Stomach (tissue), 9 donors: ENCODE measurements around the gene RPRD2. TPM values are rescaled to one million over a fixed set of nuclear protein-coding genes. Genes with fewer than 3 reads are reported as not detected.

Experiments
- DNase-seq, 2 donors: peaks; one replicate each; pipeline versions ENCODE4 v3.0.0 to v3.0.0-alpha.2; 2013 to 2019
- H3K27ac ChIP-seq, 5 donors: fragments of 200-600 bp in 4 of 5; sonication (generic) in 4 of 5; one replicate each; pipeline ENCODE4 v1.5.1; 2013 to 2019; ENCODE audit warnings: mild to moderate bottlenecking in 1 of 5, moderate library complexity in 1 of 5
- H3K27me3 ChIP-seq, 3 donors: fragments of 200-600 bp; sonication (generic); one replicate each; pipeline ENCODE4 v1.5.1; 2017 to 2019; ENCODE audit warnings: mixed run types in 1 of 3
- H3K36me3 ChIP-seq, 4 donors: fragments of 200-600 bp; sonication (generic); 1 replicate in 3 of 4; 2 replicates in 1 of 4; pipeline ENCODE4 v1.5.1; 2016 to 2019
- H3K4me1 ChIP-seq, 4 donors: fragments of 200-600 bp; sonication (generic); one replicate each; pipeline ENCODE4 v1.5.1; 2016 to 2019
- H3K4me3 ChIP-seq, 4 donors: fragments of 200-600 bp; sonication (generic) in 3 of 4; one replicate each; pipeline ENCODE4 v1.5.1; 2016 to 2019; ENCODE audit warnings: mild to moderate bottlenecking in 1 of 4
- H3K9me3 ChIP-seq, 4 donors: fragments of 200-600 bp; sonication (generic); one replicate each; pipeline ENCODE4 v1.5.1; 2016 to 2019
- EP300 ChIP-seq: sonication (generic); formaldehyde crosslinking; IDR thresholded peaks from one replicate; pipeline ENCODE4 v1.6.1; 2017; ENCODE audit warnings: antibody characterized with exemption
- POLR2A ChIP-seq, 4 donors: fragments of 450-650 bp; IDR thresholded peaks; one replicate each; pipeline ENCODE4 v1.6.1; 2016; ENCODE audit warnings: antibody characterized with exemption in 4 of 4, control low read depth in 2 of 4, mild to moderate bottlenecking in 1 of 4, moderate library complexity in 1 of 4
- POLR2AphosphoS5 ChIP-seq, 3 donors: sonication (generic); formaldehyde crosslinking; IDR thresholded peaks; one replicate each; pipeline ENCODE4 v1.6.1; 2016; ENCODE audit warnings: antibody characterized with exemption in 3 of 3
- WGBS, 5 donors: extraction: QIAGEN DNeasy Blood & Tissue Kit in 3 of 5; methylation state at CpG; one replicate each; pipeline versions ENCODE4 v1.1.5 to v1.1.7; 2013 to 2018; 5-methylcytosine and 5-hydroxymethylcytosine counted together
- intact Hi-C: fragments of 100-400 bp; cut with DNase I; formaldehyde crosslinking; loops from one replicate; pipeline ENCODE4 v1.15.1; 2023; ENCODE audit warnings: low total_unique reads
- polyA plus RNA-seq, 3 donors: library from polyadenylated mRNA; stranded (reverse); fragments of 200-250 nt; gene quantifications; one replicate each; pipeline ENCODE4 v1.2.3, GENCODE V29; 2013
- total RNA-seq, 5 donors: library from RNA; depleted of rRNA; stranded (reverse); fragments of >200 nt; gene quantifications; one replicate each; pipeline versions ENCODE4 v1.1.0 to v1.2.3, GENCODE V29; 2014 to 2016
- TF ChIP-seq, protein P1 (sequence below), 7 experiments: fragments of 450-650 bp in 4 of 7; fragments of 200-600 bp in 3 of 7; sonication (generic) in 3 of 7; IDR thresholded peaks; one replicate each; pipeline ENCODE4 v1.5.1; 2016 to 2019; ENCODE audit warnings: antibody characterized with exemption in 7 of 7, control low read depth in 2 of 7, mild to moderate bottlenecking in 1 of 7
- donor health status: healthy with polysubstance abuse.
- donor health status: Bipolar disorder and iron deficiency.
- donor health status: healthy.

The RPRD2 gene
- total and polyA plus RNA-seq, 8 donors: 4.5 to 41.4 (median 12.3) TPM

DNA sequence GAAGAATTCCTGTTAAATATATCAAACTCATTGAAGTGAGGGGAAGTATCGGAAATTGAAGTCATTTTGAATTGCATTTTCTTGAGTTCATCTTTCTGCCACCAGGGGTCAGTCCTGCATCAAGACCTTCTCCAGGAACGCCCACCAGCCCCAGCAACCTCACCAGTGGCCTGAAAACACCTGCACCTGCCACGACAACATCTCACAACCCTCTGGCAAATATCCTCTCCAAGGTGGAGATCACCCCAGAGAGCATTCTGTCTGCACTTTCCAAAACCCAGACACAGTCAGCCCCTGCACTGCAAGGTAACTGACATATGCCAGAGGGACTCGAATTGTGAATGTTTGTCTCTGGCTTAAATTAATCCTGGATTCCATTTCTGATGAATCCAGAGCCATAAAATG lies 100.5 kb downstream of the RPRD2 start:
- DNase-seq: peak; percentile 63 to 86
- Histone ChIP-seq H3K36me3 (peaks cover 45 to 87% (median 78%) of the 10 kb centered on the region in 4 donors), H3K27me3 (no peaks in the 10 kb centered on the region), H3K4me3 (no peak overlapping the region), H3K4me1 (peaks cover 0 to 5% (median 2%) of the 10 kb centered on the region in 4 donors), H3K27ac (no peak overlapping the region), H3K9me3 (no peaks in the 10 kb centered on the region)
- WGBS, 5 donors: 32 to 39% (median 37%) methylated on average over 4 of the region's 4 CpGs
- intact Hi-C loops: loop anchor here (5.0 kb wide), 1 partner anchor 68 kb away; no protein-coding TSS in a partner anchor
- TF ChIP-seq EP300: no peak
- peak in 1 of 3 donors; percentile 21 for TF ChIP-seq POLR2AphosphoS5 (IDR thresholded peaks at IDR 0.05)
- TF ChIP-seq, protein P1, sequence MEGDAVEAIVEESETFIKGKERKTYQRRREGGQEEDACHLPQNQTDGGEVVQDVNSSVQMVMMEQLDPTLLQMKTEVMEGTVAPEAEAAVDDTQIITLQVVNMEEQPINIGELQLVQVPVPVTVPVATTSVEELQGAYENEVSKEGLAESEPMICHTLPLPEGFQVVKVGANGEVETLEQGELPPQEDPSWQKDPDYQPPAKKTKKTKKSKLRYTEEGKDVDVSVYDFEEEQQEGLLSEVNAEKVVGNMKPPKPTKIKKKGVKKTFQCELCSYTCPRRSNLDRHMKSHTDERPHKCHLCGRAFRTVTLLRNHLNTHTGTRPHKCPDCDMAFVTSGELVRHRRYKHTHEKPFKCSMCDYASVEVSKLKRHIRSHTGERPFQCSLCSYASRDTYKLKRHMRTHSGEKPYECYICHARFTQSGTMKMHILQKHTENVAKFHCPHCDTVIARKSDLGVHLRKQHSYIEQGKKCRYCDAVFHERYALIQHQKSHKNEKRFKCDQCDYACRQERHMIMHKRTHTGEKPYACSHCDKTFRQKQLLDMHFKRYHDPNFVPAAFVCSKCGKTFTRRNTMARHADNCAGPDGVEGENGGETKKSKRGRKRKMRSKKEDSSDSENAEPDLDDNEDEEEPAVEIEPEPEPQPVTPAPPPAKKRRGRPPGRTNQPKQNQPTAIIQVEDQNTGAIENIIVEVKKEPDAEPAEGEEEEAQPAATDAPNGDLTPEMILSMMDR (IDR thresholded peaks at IDR 0.05): peak in 5 of 7 experiments; percentile 43 to 84 (median 69)

GRCh38 chr1:150466964-150467363 lies 103.0 kb downstream of the RPRD2 start:
- no peak for DNase-seq
- Histone ChIP-seq H3K27ac (no peak overlapping the region), H3K36me3 (peaks cover 56 to 84% (median 74%) of the 10 kb centered on the region in 4 donors), H3K27me3 (no peaks in the 10 kb centered on the region), H3K9me3 (no peaks in the 10 kb centered on the region), H3K4me3 (no peak overlapping the region), H3K4me1 (peaks cover 0 to 19% (median 4%) of the 10 kb centered on the region in 4 donors)
- TF ChIP-seq, protein P1 (IDR thresholded peaks at IDR 0.05): no peak
- TF ChIP-seq POLR2AphosphoS5 (IDR thresholded peaks at IDR 0.05): no peak
- no peak for TF ChIP-seq POLR2A (IDR thresholded peaks at IDR 0.05)
- TF ChIP-seq EP300: no peak
- intact Hi-C loops: no loop called here

GRCh38 chr1:150469291-150469690 lies 105.3 kb downstream of the RPRD2 start:
- intact Hi-C loops: no loop called here
- no peak overlapping the region for H3K27ac ChIP-seq
- no peak for DNase-seq
- WGBS, 5 donors: 64 to 91% (median 77%) methylated on average over 1 of the region's 1 CpG
- TF ChIP-seq POLR2A (IDR thresholded peaks at IDR 0.05) (no peak), EP300 (no peak), POLR2AphosphoS5 (IDR thresholded peaks at IDR 0.05) (no peak)
- TF ChIP-seq, protein P1 (IDR thresholded peaks at IDR 0.05): no peak
- peaks cover 0 to 23% (median 4%) of the 10 kb centered on the region in 4 donors for H3K4me1 ChIP-seq
- H3K36me3 ChIP-seq: peaks cover 58 to 75% (median 73%) of the 10 kb centered on the region in 4 donors
- no peak overlapping the region for H3K4me3 ChIP-seq
- no peaks in the 10 kb centered on the region for H3K9me3 ChIP-seq
- H3K27me3 ChIP-seq: no peaks in the 10 kb centered on the region

GRCh38 chr1:150472601-150473200 lies 108.8 kb downstream of the RPRD2 start:
- intact Hi-C loops: no loop called here
- DNase-seq: no peak
- Histone ChIP-seq H3K4me1 (peaks cover 0 to 40% (median 15%) of the 10 kb centered on the region in 4 donors), H3K27me3 (no peaks in the 10 kb centered on the region), H3K4me3 (no peak overlapping the region), H3K36me3 (peaks cover 32 to 42% (median 39%) of the 10 kb centered on the region in 4 donors), H3K27ac (no peak overlapping the region), H3K9me3 (no peaks in the 10 kb centered on the region)
- 88 to 97% (median 91%) methylated on average over 5 to 10 of the region's 10 CpGs for WGBS, 5 donors
- no peak for TF ChIP-seq EP300
- TF ChIP-seq POLR2AphosphoS5 (IDR thresholded peaks at IDR 0.05): no peak
- TF ChIP-seq POLR2A (IDR thresholded peaks at IDR 0.05): no peak
- TF ChIP-seq, protein P1 (IDR thresholded peaks at IDR 0.05): no peak
